PC-9 (cell line): ENCODE data around the gene SPTLC1. TPM values are rescaled to one million over a fixed set of nuclear protein-coding genes. Genes with fewer than 3 reads are reported as not detected.

ENCODE experiments used
- BruUV-seq: library from RNA; stranded (reverse); fragments of 400-500 nt; replicated peaks from 2 replicates; lab custom pipeline; 2021; lab: Mats Ljungman, UMichigan
- CTCF ChIA-PET: fragments of 300-600 bp; sonication (Branson Sonifier 250); formaldehyde crosslinking; loops from one replicate; lab custom pipeline; 2022; ENCODE audit warnings: antibody characterized with exemption; lab: Charles Lee
- POLR2A ChIA-PET: fragments of 300-600 bp; sonication (Branson Sonifier 250); formaldehyde crosslinking; loops from one replicate; lab custom pipeline; 2022; ENCODE audit warnings: antibody characterized with exemption; ENCODE audit not compliant: unreplicated experiment; lab: Charles Lee
- DNase-seq, 2 experiments: peaks; one replicate each; pipeline versions ENCODE4 v3.0.0 to v3.0.0-alpha.2; 2015 to 2022; ENCODE audit warnings: mixed read lengths in 1 of 2
- H2AFZ ChIP-seq: fragments of 200-600 bp; sonication (generic); 2 replicates; pipeline ENCODE4 v1.8.1; 2017; ENCODE audit warnings: antibody characterized with exemption
- H3F3A ChIP-seq: fragments of 200-600 bp; sonication (generic); 2 replicates; pipeline ENCODE4 v1.8.1; 2017; ENCODE audit warnings: antibody characterized with exemption, mild to moderate bottlenecking, low read depth; ENCODE audit not compliant: insufficient read depth
- H3K27ac ChIP-seq: fragments of 200-600 bp; sonication (generic); 2 replicates; pipeline ENCODE4 v1.6.1; 2016; ENCODE audit warnings: mixed run types
- H3K27me3 ChIP-seq: fragments of 200-600 bp; sonication (generic); 2 replicates; pipeline ENCODE4 v1.6.1; 2016; ENCODE audit warnings: low read depth, mixed run types; ENCODE audit not compliant: insufficient read depth
- H3K36me3 ChIP-seq: fragments of 200-600 bp; sonication (generic); 2 replicates; pipeline ENCODE4 v1.6.1; 2016; ENCODE audit warnings: low read depth, mixed run types
- H3K4me1 ChIP-seq: fragments of 200-600 bp; sonication (generic); replicated peaks from 2 replicates; pipeline ENCODE4 v1.6.1; 2016; ENCODE audit warnings: mixed run types; ENCODE audit not compliant: insufficient read depth
- H3K4me2 ChIP-seq: fragments of 200-600 bp; sonication (generic); 2 replicates; pipeline ENCODE4 v1.6.1; 2017; ENCODE audit warnings: mixed run types
- H3K4me3 ChIP-seq: fragments of 200-600 bp; sonication (generic); 2 replicates; pipeline ENCODE4 v1.6.1; 2016; ENCODE audit warnings: mixed run types
- H3K79me2 ChIP-seq: fragments of 200-600 bp; sonication (generic); 2 replicates; pipeline ENCODE4 v1.6.1; 2017; ENCODE audit warnings: low read depth, mixed run types
- H3K9me2 ChIP-seq: fragments of 200-600 bp; sonication (generic); 2 replicates; pipeline ENCODE4 v1.8.1; 2017; ENCODE audit warnings: mild to moderate bottlenecking; ENCODE audit not compliant: insufficient read depth
- H3K9me3 ChIP-seq: fragments of 200-600 bp; sonication (generic); 2 replicates; pipeline ENCODE4 v1.8.1; 2016; ENCODE audit warnings: low read depth; ENCODE audit not compliant: insufficient read depth
- H4K20me1 ChIP-seq: fragments of 200-600 bp; sonication (generic); 2 replicates; pipeline ENCODE4 v1.8.1; 2017; ENCODE audit not compliant: insufficient read depth
- EZH2 ChIP-seq: fragments of 200-600 bp; sonication (generic); IDR thresholded peaks from 2 replicates; pipeline ENCODE4 v1.8.0; 2017; ENCODE audit warnings: antibody characterized with exemption, low read depth
- intact Hi-C: fragments of 100-400 bp; cut with micrococcal nuclease; formaldehyde crosslinking; loops from one replicate; pipeline ENCODE4 v1.10.0; 2022; ENCODE audit not compliant: unreplicated experiment
- total RNA-seq: library from RNA; stranded (reverse); gene quantifications from 2 replicates; pipeline ENCODE4 v1.2.3, GENCODE V29; 2021
- TF ChIP-seq, protein P1 (sequence below): fragments of 200-600 bp; sonication (generic); conservative IDR thresholded peaks from 2 replicates; pipeline ENCODE4 v1.6.1; 2017; ENCODE audit warnings: mixed run types, antibody characterized with exemption, mild to moderate bottlenecking, moderate library complexity

Gene SPTLC1
- total RNA-seq, 1 experiment from 2014 or later = 103 TPM

DNA sequence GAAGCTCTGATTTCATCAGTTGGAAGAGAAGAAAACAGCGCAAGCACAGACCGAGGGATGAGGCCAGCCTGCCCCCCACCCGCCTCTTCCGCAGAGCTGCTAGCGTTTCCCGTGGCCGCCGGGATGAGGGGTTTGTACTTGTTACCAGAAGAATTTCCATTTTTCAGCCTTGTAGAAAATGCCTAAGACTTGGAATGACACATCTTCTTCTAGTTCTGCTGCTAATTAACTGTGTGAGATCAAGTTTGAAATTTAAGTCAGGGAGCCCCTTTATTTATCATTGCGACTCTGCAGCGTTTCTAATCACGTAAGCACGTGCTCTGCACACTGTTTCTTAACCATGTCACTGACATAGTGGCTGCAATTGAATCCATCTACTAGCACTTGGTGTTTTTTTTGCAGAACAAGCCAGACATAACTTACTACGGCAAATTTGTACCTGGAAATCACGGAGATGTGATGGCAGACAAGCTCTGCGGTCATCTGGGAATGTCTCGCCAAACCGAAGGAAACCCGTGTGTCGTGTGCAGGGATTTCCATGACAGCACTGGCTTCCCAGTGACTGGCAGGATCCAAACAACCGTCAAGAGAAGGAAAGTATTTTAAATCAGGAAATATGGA lies 123.4 kb downstream of the SPTLC1 start:
- H3K4me3 ChIP-seq = no peak overlapping the region
- no peak overlapping the region for H3K27ac ChIP-seq
- BruUV-seq = no TSS peak
- POLR2A ChIA-PET = no interaction called here
- intact Hi-C loops = no loop called here
- H3F3A ChIP-seq = no peaks in the 10 kb centered on the region
- CTCF ChIA-PET = no interaction called here
- no peak for DNase-seq
- TF ChIP-seq, protein P1, sequence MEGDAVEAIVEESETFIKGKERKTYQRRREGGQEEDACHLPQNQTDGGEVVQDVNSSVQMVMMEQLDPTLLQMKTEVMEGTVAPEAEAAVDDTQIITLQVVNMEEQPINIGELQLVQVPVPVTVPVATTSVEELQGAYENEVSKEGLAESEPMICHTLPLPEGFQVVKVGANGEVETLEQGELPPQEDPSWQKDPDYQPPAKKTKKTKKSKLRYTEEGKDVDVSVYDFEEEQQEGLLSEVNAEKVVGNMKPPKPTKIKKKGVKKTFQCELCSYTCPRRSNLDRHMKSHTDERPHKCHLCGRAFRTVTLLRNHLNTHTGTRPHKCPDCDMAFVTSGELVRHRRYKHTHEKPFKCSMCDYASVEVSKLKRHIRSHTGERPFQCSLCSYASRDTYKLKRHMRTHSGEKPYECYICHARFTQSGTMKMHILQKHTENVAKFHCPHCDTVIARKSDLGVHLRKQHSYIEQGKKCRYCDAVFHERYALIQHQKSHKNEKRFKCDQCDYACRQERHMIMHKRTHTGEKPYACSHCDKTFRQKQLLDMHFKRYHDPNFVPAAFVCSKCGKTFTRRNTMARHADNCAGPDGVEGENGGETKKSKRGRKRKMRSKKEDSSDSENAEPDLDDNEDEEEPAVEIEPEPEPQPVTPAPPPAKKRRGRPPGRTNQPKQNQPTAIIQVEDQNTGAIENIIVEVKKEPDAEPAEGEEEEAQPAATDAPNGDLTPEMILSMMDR = no peak
- no peaks in the 10 kb centered on the region for H3K79me2 ChIP-seq
- peaks cover 63% of the 10 kb centered on the region for H3K27me3 ChIP-seq
- no peak overlapping the region for H2AFZ ChIP-seq
- no peaks in the 10 kb centered on the region for H3K9me2 ChIP-seq
- no peaks in the 10 kb centered on the region for H3K4me1 ChIP-seq
- H4K20me1 ChIP-seq = no peaks in the 10 kb centered on the region
- no peak overlapping the region for H3K4me2 ChIP-seq
- no peaks in the 10 kb centered on the region for H3K36me3 ChIP-seq
- no peaks in the 10 kb centered on the region for H3K9me3 ChIP-seq

DNA sequence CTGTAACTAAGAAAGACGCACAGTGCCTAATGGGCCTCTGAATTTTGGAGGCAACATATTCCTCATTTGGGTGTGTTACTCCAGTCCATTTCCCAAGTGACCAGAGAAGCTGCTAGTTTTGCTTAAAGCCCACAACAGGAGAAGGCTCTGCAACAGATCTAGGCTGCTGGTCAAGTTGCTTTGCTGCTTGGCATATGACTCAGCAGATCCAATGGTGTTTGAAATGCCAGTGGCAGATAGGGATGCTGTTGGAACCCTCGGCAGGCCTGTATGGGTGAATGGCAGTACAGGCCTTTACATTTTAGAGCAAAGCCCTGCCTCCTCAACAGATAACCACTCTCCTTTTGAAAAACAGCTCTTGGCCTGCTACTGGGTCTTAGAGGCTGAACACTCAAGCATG lies 129.0 kb downstream of the SPTLC1 start:
- TF ChIP-seq, protein P1 = no peak
- no peak for TF ChIP-seq EZH2
- Histone ChIP-seq H3K4me2 (no peak overlapping the region), H3K4me3 (no peak overlapping the region), H3F3A (no peaks in the 10 kb centered on the region), H3K36me3 (no peaks in the 10 kb centered on the region), H2AFZ (no peak overlapping the region), H3K79me2 (no peaks in the 10 kb centered on the region), H3K9me3 (no peaks in the 10 kb centered on the region), H3K27me3 (peaks cover 34% of the 10 kb centered on the region), H3K27ac (no peak overlapping the region), H4K20me1 (no peaks in the 10 kb centered on the region), H3K9me2 (no peaks in the 10 kb centered on the region), H3K4me1 (no peaks in the 10 kb centered on the region)
- no TSS peak for BruUV-seq
- no peak for DNase-seq
- POLR2A ChIA-PET = no interaction called here
- intact Hi-C loops = no loop called here
- CTCF ChIA-PET = no interaction called here

DNA sequence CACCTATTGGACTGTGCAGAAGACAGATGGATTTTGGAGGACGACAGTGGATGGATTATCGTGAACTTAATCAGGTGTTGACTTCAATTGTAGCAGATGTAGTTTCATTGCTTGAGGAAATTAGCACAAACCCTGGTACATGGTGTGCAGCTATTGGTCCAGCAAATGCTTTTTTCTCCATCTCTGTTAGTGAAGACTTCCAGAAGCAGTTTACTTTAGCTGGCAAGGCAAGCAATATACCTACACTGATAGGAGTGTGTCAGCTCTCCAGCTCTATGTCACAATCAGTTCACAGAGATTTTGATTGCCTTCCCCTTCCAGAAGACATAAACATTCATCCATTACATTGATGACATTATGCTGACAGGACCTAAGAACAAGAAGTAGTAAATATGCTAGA lies 129.5 kb downstream of the SPTLC1 start:
- POLR2A ChIA-PET = no interaction called here
- H3K79me2 ChIP-seq = no peaks in the 10 kb centered on the region
- no peaks in the 10 kb centered on the region for H3K36me3 ChIP-seq
- no peaks in the 10 kb centered on the region for H3K9me3 ChIP-seq
- DNase-seq = no peak
- no peak overlapping the region for H3K4me3 ChIP-seq
- CTCF ChIA-PET = no interaction called here
- H3K27ac ChIP-seq = no peak overlapping the region
- H3K4me2 ChIP-seq = no peak overlapping the region
- no TSS peak for BruUV-seq
- intact Hi-C loops = no loop called here
- H3F3A ChIP-seq = no peaks in the 10 kb centered on the region
- H3K27me3 ChIP-seq = peaks cover 28% of the 10 kb centered on the region; the same call in 1 of the 2 replicates
- H4K20me1 ChIP-seq = no peaks in the 10 kb centered on the region
- no peaks in the 10 kb centered on the region for H3K4me1 ChIP-seq
- H3K9me2 ChIP-seq = no peaks in the 10 kb centered on the region
- no peak overlapping the region for H2AFZ ChIP-seq
- TF ChIP-seq EZH2 = no peak
- TF ChIP-seq, protein P1 = no peak

Other genes with a start within 250 kb of the SPTLC1 start
- not detected in 2 replicates for gene ROR2, start 165.2 kb downstream of the SPTLC1 start, total RNA-seq
- 232 and 246 TPM in 2 replicates for gene IARS1, start 178.3 kb upstream of the SPTLC1 start, total RNA-seq
- gene NOL8, start 209.9 kb upstream of the SPTLC1 start, total RNA-seq = 35.7 and 46.9 TPM in 2 replicates
- 7.6 and 10.0 TPM in 2 replicates for gene CENPP, start 210.5 kb upstream of the SPTLC1 start, total RNA-seq